SU-DHL-6 (cell line): ENCODE measurements around the gene DNMT3A.

Experiments
- H2AFZ ChIP-seq: fragments of 200-600 bp; sonication (generic); 2 replicates; pipeline ENCODE4 v1.6.1; 2014; ENCODE audit warnings: low read depth, mild to moderate bottlenecking, moderate library complexity, mixed read lengths, antibody characterized with exemption, low read length; ENCODE audit not compliant: severe bottlenecking
- H3F3A ChIP-seq: fragments of 200-600 bp; shearing (Covaris generic); 2 replicates; pipeline ENCODE4 v1.6.0; 2016; ENCODE audit warnings: antibody characterized with exemption, mild to moderate bottlenecking; ENCODE audit not compliant: insufficient read depth
- H3K27ac ChIP-seq: fragments of 200-600 bp; sonication (generic); 2 replicates; pipeline ENCODE4 v1.5.1; 2016; ENCODE audit warnings: low read depth, mild to moderate bottlenecking, low read length, moderate library complexity, mixed read lengths
- H3K27me3 ChIP-seq: fragments of 200-600 bp; sonication (generic), shearing (Covaris generic); 2 replicates; pipeline ENCODE4 v1.6.0; 2014; ENCODE audit warnings: mild to moderate bottlenecking, low read length
- H3K36me3 ChIP-seq: fragments of 200-600 bp; sonication (generic); 2 replicates; pipeline ENCODE4 v1.6.1; 2014; ENCODE audit warnings: mild to moderate bottlenecking, low read length, mixed read lengths
- H3K4me2 ChIP-seq: fragments of 300-600, 200-600 bp; shearing (Covaris generic), sonication (generic); 2 replicates; pipeline ENCODE4 v1.6.0; 2014; ENCODE audit warnings: low read length, low read depth, mild to moderate bottlenecking; ENCODE audit not compliant: poor library complexity, severe bottlenecking
- H3K4me3 ChIP-seq: fragments of 200-600 bp; sonication (generic); 2 replicates; pipeline ENCODE4 v1.5.1; 2014; ENCODE audit warnings: antibody characterized with exemption, low read length, mild to moderate bottlenecking, mixed read lengths; ENCODE audit not compliant: insufficient read depth, poor library complexity, severe bottlenecking
- H3K79me2 ChIP-seq: fragments of 200-600 bp; sonication (generic); 2 replicates; pipeline ENCODE4 v1.6.1; 2014; ENCODE audit warnings: mild to moderate bottlenecking, low read length, moderate library complexity; ENCODE audit not compliant: insufficient read depth
- H3K9ac ChIP-seq: fragments of 200-600 bp; sonication (generic); 2 replicates; pipeline ENCODE4 v1.7.0; 2014; ENCODE audit warnings: mild to moderate bottlenecking, low read length
- H3K9me2 ChIP-seq: fragments of 200-600 bp; sonication (generic); replicated peaks from 2 replicates; pipeline ENCODE4 v1.6.1; 2014; ENCODE audit warnings: low read length; ENCODE audit not compliant: insufficient read depth
- H3K9me3 ChIP-seq: fragments of 200-600 bp; sonication (generic); 2 replicates; pipeline ENCODE4 v1.6.1; 2014; ENCODE audit warnings: low read length, mixed read lengths; ENCODE audit not compliant: insufficient read depth
- H4K20me1 ChIP-seq: fragments of 200-600 bp; sonication (generic); 2 replicates; pipeline ENCODE4 v1.6.1; 2014; ENCODE audit warnings: low read depth, mild to moderate bottlenecking, antibody characterized with exemption, low read length, moderate library complexity, mixed read lengths
- CTCF ChIP-seq: fragments of 200-600 bp; sonication (generic); IDR thresholded peaks from one replicate; pipeline ENCODE4 v1.5.1; 2017; ENCODE audit warnings: antibody characterized with exemption, mild to moderate bottlenecking, low read length, moderate library complexity; ENCODE audit not compliant: insufficient read depth, poor library complexity, severe bottlenecking
- EZH2phosphoT487 ChIP-seq: fragments of 200-600 bp; sonication (generic), shearing (Covaris generic); conservative IDR thresholded peaks from 2 replicates; pipeline ENCODE4 v1.6.1; 2018; ENCODE audit warnings: mild to moderate bottlenecking, antibody characterized with exemption, low read length, moderate library complexity, mixed read lengths

The DNMT3A gene

GRCh38 chr2:25366629-25367028 lies 24.9 kb upstream of the DNMT3A start:
- Histone ChIP-seq H2AFZ (no peak overlapping the region), H3K79me2 (no peaks in the 10 kb centered on the region)
- TF ChIP-seq EZH2phosphoT487 (no peak), CTCF (no peak)

GRCh38 chr2:25365241-25365640 lies 23.5 kb upstream of the DNMT3A start:
- Histone ChIP-seq H3F3A (no peaks in the 10 kb centered on the region), H3K4me2 (no peak overlapping the region), H3K79me2 (no peaks in the 10 kb centered on the region), H4K20me1 (no peaks in the 10 kb centered on the region), H3K27ac (no peak overlapping the region), H3K9me2 (no peaks in the 10 kb centered on the region), H3K36me3 (no peaks in the 10 kb centered on the region), H3K27me3 (no peaks in the 10 kb centered on the region), H3K4me3 (no peak overlapping the region), H2AFZ (no peak overlapping the region), H3K9ac (no peak overlapping the region), H3K9me3 (no peaks in the 10 kb centered on the region)
- no peak for TF ChIP-seq EZH2phosphoT487
- no peak for TF ChIP-seq CTCF

More at GRCh38 chr2:25366629-25367028, 24.9 kb upstream of the DNMT3A start:
- no peaks in the 10 kb centered on the region for H3K9me3 ChIP-seq
- H3K36me3 ChIP-seq = no peaks in the 10 kb centered on the region
- H3K27ac ChIP-seq = no peak overlapping the region
- H3K9ac ChIP-seq = no peak overlapping the region
- no peaks in the 10 kb centered on the region for H3F3A ChIP-seq
- H4K20me1 ChIP-seq = no peaks in the 10 kb centered on the region
- H3K9me2 ChIP-seq = no peaks in the 10 kb centered on the region
- no peaks in the 10 kb centered on the region for H3K27me3 ChIP-seq
- H3K4me3 ChIP-seq = no peak overlapping the region
- H3K4me2 ChIP-seq = no peak overlapping the region

GRCh38 chr2:25363733-25364132 lies 22.0 kb upstream of the DNMT3A start:
- Histone ChIP-seq H4K20me1 (no peaks in the 10 kb centered on the region), H3K4me3 (no peak overlapping the region), H3K9ac (no peak overlapping the region), H3K9me2 (no peaks in the 10 kb centered on the region), H2AFZ (no peak overlapping the region), H3F3A (no peaks in the 10 kb centered on the region), H3K9me3 (no peaks in the 10 kb centered on the region), H3K36me3 (no peaks in the 10 kb centered on the region), H3K27ac (no peak overlapping the region), H3K27me3 (no peaks in the 10 kb centered on the region), H3K4me2 (no peak overlapping the region), H3K79me2 (no peaks in the 10 kb centered on the region)
- TF ChIP-seq CTCF (no peak), EZH2phosphoT487 (no peak)
